HG03108 (cell line): ENCODE results near the gene OSBPL3.

ENCODE experiments used
- ATAC-seq: cut with Tn5 transposase; IDR thresholded peaks from one replicate; pipeline ENCODE4 v1.9.1; 2021; ENCODE audit warnings: moderate library complexity; ENCODE audit not compliant: unreplicated experiment

Gene OSBPL3

GRCh38 chr7:24980534-24981170, 674 bp upstream of the OSBPL3 start:
- peak; percentile 4 for ATAC-seq

- ATAC-seq: peak; percentile 41
These were observed 512 bp downstream of the OSBPL3 start for GRCh38 chr7:24979470-24979862.

- ATAC-seq: no peak
These were observed 1.0 kb downstream of the OSBPL3 start for GRCh38 chr7:24978843-24979469.

GRCh38 chr7:24975644-24976260, 4.2 kb downstream of the OSBPL3 start:
- no peak for ATAC-seq

GRCh38 chr7:24975172-24975571, 4.8 kb downstream of the OSBPL3 start:
- no peak for ATAC-seq

- no peak for ATAC-seq
These were observed 5.7 kb downstream of the OSBPL3 start for GRCh38 chr7:24974026-24974832.

- no peak for ATAC-seq
These were observed 7.0 kb downstream of the OSBPL3 start for GRCh38 chr7:24972991-24973390.

GRCh38 chr7:24972166-24972477, 7.9 kb downstream of the OSBPL3 start:
- no peak for ATAC-seq

GRCh38 chr7:24971333-24972165, 8.4 kb downstream of the OSBPL3 start:
- ATAC-seq: no peak

- ATAC-seq: no peak
These were observed 9.3 kb downstream of the OSBPL3 start for GRCh38 chr7:24970676-24971075.

GRCh38 chr7:24968165-24968564, 11.8 kb downstream of the OSBPL3 start:
- ATAC-seq: no peak

GRCh38 chr7:24967696-24968095, 12.3 kb downstream of the OSBPL3 start:
- no peak for ATAC-seq

- no peak for ATAC-seq
These were observed 13.2 kb downstream of the OSBPL3 start for GRCh38 chr7:24966802-24967201.

GRCh38 chr7:24965831-24966708, 13.9 kb downstream of the OSBPL3 start:
- peak; percentile 85 for ATAC-seq

- no peak for ATAC-seq
These were observed 15.8 kb downstream of the OSBPL3 start for GRCh38 chr7:24964191-24964590.

- ATAC-seq: no peak
These were observed 16.8 kb downstream of the OSBPL3 start for GRCh38 chr7:24963218-24963617.

GRCh38 chr7:24962418-24962962, 17.5 kb downstream of the OSBPL3 start:
- no peak for ATAC-seq

GRCh38 chr7:24959735-24960485, 20.1 kb downstream of the OSBPL3 start:
- no peak for ATAC-seq

GRCh38 chr7:24958399-24958798, 21.6 kb downstream of the OSBPL3 start:
- no peak for ATAC-seq
